Esophagus muscularis mucosa (tissue), 4 donors: ENCODE measurements around the gene ERGIC1. TPM values are rescaled to one million over a fixed set of nuclear protein-coding genes. Genes with fewer than 3 reads are reported as not detected.

Source experiments
- DNase-seq: peaks from one replicate; pipeline ENCODE4 v3.0.0-alpha.2; 2017; ENCODE audit errors: extremely low spot score
- H3K27ac ChIP-seq, 4 donors: fragments of 200-600 bp; sonication (generic); replicated peaks in 1 of 4; 1 replicate in 3 of 4; 2 replicates in 1 of 4; pipeline ENCODE4 v1.5.1; 2016 to 2019; ENCODE audit warnings: mild to moderate bottlenecking in 1 of 4
- H3K27me3 ChIP-seq, 4 donors: fragments of 200-600 bp; sonication (generic); one replicate each; pipeline versions ENCODE4 v1.5.1 to v1.6.0; 2016 to 2019
- H3K36me3 ChIP-seq, 4 donors: fragments of 200-600 bp; sonication (generic); one replicate each; pipeline ENCODE4 v1.5.1; 2016 to 2019
- H3K4me1 ChIP-seq, 4 donors: fragments of 200-600 bp; sonication (generic); one replicate each; pipeline ENCODE4 v1.5.1; 2016 to 2019
- H3K4me3 ChIP-seq, 4 donors: fragments of 200-600 bp; sonication (generic); 1 replicate in 2 of 4; 2 replicates in 2 of 4; pipeline ENCODE4 v1.5.1; 2016 to 2019; ENCODE audit warnings: mild to moderate bottlenecking in 4 of 4, moderate library complexity in 1 of 4
- H3K9me3 ChIP-seq, 4 donors: fragments of 200-600 bp; sonication (generic); 1 replicate in 3 of 4; 2 replicates in 1 of 4; pipeline ENCODE4 v1.5.1; 2016 to 2019
- EP300 ChIP-seq: sonication (generic); formaldehyde crosslinking; IDR thresholded peaks from one replicate; pipeline ENCODE4 v1.6.1; 2017; ENCODE audit warnings: antibody characterized with exemption
- POLR2A ChIP-seq: fragments of 450-650 bp; IDR thresholded peaks from one replicate; pipeline ENCODE4 v1.6.1; 2017; ENCODE audit warnings: antibody characterized with exemption, moderate library complexity, mild to moderate bottlenecking, low read depth
- POLR2AphosphoS5 ChIP-seq, 2 donors: sonication (generic); formaldehyde crosslinking; IDR thresholded peaks; one replicate each; pipeline ENCODE4 v1.6.1; 2017; ENCODE audit warnings: antibody characterized with exemption in 2 of 2
- WGBS: methylation state at CpG from one replicate; pipeline ENCODE4 v1.1.5; 2018; 5-methylcytosine and 5-hydroxymethylcytosine counted together
- intact Hi-C: fragments of 100-400 bp; cut with DNase I; formaldehyde crosslinking; loops from one replicate; pipeline ENCODE4 v1.15.1; 2023
- total RNA-seq, 4 donors: library from RNA; depleted of rRNA; stranded (reverse); fragments of >200 nt; gene quantifications; one replicate each; pipeline versions ENCODE4 v1.1.0 to v1.2.1, GENCODE V29; 2016
- TF ChIP-seq, protein P1 (sequence below), 3 experiments: fragments of 200-600 bp in 2 of 3; fragments of 450-650 bp in 1 of 3; sonication (generic) in 2 of 3; IDR thresholded peaks; one replicate each; pipeline ENCODE4 v1.5.1; 2017 to 2019; ENCODE audit warnings: antibody characterized with exemption in 3 of 3, mild to moderate bottlenecking in 2 of 3, moderate library complexity in 1 of 3

The ERGIC1 gene
- total RNA-seq, 4 donors from 2014 or later, result 105 to 161 (median 145) TPM

DNA sequence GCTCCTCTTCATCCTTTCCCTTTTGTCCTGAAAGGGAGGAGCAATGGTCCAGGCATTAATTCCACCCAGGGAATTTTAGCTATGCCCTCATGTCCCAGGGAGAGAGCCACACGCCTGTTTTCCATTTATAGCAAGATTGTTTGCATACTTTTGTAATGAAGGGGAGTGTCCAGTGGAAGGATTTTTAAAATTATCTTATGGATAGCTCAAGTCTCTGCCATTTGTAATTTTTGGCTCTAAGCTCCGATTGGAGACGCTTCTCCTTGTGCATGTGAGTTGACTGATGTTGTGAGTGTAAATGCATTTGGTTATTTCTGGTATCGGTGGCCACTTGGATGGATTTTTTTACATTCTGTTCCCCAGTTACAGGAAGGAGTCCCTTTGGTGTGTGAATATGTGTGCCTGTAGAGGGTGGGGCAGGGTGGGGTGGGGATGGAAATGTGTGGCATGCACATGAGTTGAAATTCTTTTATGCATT, 118.0 kb downstream of the ERGIC1 start:
- intact Hi-C loops, result no loop called here
- Histone ChIP-seq H3K4me1 (peaks cover 8 to 51% (median 15%) of the 10 kb centered on the region in 4 donors), H3K4me3 (no peak overlapping the region), H3K9me3 (no peaks in the 10 kb centered on the region), H3K27me3 (no peaks in the 10 kb centered on the region), H3K27ac (peak overlapping the region in 3 of 4 donors; percentile 68 to 79 (median 73)), H3K36me3 (peaks cover 0 to 33% (median 25%) of the 10 kb centered on the region in 4 donors)
- TF ChIP-seq POLR2AphosphoS5 (IDR thresholded peaks at IDR 0.05), result peak; percentile 9 to 57
- TF ChIP-seq POLR2A, result no peak
- no peak for DNase-seq
- 62% methylated on average over 4 of the region's 4 CpGs for WGBS

DNA sequence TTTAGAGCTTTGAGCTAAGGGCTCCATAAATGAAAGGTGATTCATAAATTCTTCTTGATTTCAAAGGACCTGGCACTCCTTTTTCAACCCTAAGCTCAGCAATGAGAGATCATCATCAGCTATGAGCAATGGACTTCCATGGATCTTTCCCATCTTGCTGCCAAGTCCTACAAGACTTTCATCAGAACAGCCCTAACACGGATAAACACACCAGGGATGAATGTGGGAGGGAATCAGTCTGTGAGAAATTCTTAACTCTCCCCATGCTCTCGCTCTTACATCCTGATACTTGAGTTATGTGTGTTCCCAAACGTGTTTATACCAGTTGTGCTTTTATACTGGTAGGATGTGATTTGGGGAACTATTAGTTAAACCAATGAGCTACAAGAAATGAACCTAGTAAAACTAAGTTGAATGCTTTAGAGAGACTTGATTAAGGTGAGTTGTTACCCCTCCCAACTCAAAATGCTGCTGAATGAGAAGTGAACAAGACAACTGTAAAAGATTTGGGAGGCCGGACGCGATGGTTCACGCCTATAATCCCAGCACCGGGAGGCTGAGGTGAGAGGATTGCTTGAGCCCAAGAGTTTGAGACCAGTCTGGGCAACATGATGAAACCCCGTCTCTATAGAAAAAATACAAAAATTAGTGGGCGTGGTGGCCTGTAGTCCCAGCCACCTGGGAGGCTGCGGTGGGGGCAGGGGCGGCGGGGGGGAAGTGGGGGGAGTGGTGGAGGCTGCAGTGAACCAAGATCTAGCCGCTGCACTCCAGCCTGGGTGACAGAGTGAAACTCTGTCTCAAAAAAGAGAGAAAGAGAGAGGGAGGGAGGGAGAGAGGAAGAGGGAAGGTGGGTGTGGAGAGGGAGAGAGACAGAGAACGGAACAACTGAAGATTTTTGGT, 120.0 kb downstream of the ERGIC1 start:
- no peaks in the 10 kb centered on the region for H3K27me3 ChIP-seq
- WGBS, result 64% methylated on average over 15 of the region's 15 CpGs
- H3K4me3 ChIP-seq, result peak overlapping the region in 2 of 4 donors; percentile 4 to 9
- TF ChIP-seq EP300 (no peak), POLR2AphosphoS5 (IDR thresholded peaks at IDR 0.05) (peak; percentile 25 to 74)
- H3K9me3 ChIP-seq, result no peaks in the 10 kb centered on the region
- intact Hi-C loops, result no loop called here
- H3K27ac ChIP-seq, result peak overlapping the region; percentile 55 to 79 (median 70)
- H3K4me1 ChIP-seq, result peaks cover 10 to 67% (median 22%) of the 10 kb centered on the region in 4 donors
- no peak for DNase-seq
- peaks cover 0 to 23% (median 17%) of the 10 kb centered on the region in 4 donors for H3K36me3 ChIP-seq

DNA sequence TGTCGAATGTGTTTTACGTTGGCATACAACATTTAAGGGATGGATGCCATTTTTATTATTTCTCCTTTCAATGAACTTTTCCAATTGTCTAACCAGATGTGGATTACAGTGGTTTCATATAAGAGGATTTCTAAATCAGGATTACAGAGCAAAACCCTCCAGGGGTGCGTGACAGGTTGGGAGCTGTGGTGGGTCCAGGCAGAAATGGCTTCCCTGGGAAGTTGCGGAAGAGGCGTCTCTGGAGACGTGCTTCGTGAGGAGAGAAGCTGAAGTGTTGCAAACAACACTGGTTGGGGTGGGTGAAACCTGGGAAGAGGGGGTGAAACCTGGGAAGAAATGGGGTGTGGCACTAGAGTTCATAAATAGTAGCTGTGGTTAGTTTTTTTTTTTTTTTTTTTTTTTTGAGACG, 120.7 kb downstream of the ERGIC1 start:
- peaks cover 10 to 70% (median 25%) of the 10 kb centered on the region in 4 donors for H3K4me1 ChIP-seq
- no peak for DNase-seq
- H3K36me3 ChIP-seq, result peaks cover 0 to 23% (median 16%) of the 10 kb centered on the region in 4 donors
- intact Hi-C loops, result no loop called here
- H3K9me3 ChIP-seq, result no peaks in the 10 kb centered on the region
- no peak overlapping the region for H3K4me3 ChIP-seq
- TF ChIP-seq, protein P1, sequence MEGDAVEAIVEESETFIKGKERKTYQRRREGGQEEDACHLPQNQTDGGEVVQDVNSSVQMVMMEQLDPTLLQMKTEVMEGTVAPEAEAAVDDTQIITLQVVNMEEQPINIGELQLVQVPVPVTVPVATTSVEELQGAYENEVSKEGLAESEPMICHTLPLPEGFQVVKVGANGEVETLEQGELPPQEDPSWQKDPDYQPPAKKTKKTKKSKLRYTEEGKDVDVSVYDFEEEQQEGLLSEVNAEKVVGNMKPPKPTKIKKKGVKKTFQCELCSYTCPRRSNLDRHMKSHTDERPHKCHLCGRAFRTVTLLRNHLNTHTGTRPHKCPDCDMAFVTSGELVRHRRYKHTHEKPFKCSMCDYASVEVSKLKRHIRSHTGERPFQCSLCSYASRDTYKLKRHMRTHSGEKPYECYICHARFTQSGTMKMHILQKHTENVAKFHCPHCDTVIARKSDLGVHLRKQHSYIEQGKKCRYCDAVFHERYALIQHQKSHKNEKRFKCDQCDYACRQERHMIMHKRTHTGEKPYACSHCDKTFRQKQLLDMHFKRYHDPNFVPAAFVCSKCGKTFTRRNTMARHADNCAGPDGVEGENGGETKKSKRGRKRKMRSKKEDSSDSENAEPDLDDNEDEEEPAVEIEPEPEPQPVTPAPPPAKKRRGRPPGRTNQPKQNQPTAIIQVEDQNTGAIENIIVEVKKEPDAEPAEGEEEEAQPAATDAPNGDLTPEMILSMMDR (IDR thresholded peaks at IDR 0.05), result no peak
- TF ChIP-seq EP300 (no peak), POLR2A (no peak), POLR2AphosphoS5 (IDR thresholded peaks at IDR 0.05) (no peak)
- no peaks in the 10 kb centered on the region for H3K27me3 ChIP-seq
- 75% methylated on average over 8 of the region's 8 CpGs for WGBS
- H3K27ac ChIP-seq, result peak overlapping the region; percentile 55 to 79 (median 70)

DNA sequence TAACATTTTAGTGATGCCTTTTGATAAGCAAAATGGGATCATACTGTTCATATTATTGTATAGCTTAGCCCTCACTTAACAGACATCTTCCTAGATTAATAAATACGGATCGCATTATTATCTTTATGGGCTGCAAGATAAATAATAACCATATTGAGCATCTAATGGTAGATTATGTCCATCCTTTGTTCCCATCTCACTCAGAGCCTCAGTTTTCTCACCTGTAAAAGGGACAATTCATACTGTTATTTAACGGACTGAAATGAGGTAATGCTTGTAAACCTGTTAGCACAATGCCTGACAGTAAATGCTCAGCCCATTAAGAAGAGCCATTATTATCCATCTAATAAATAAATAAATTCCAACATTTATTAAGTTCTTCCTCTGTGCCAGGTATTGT, 122.2 kb downstream of the ERGIC1 start:
- peaks cover 0 to 13% (median 7%) of the 10 kb centered on the region in 4 donors for H3K36me3 ChIP-seq
- intact Hi-C loops, result no loop called here
- H3K4me3 ChIP-seq, result no peak overlapping the region
- no peaks in the 10 kb centered on the region for H3K27me3 ChIP-seq
- peak overlapping the region in 3 of 4 donors; percentile 68 to 79 (median 73) for H3K27ac ChIP-seq
- WGBS, result 85% methylated on average over 3 of the region's 3 CpGs
- DNase-seq, result no peak
- peaks cover 18 to 80% (median 40%) of the 10 kb centered on the region in 4 donors for H3K4me1 ChIP-seq
- TF ChIP-seq, protein P1 (IDR thresholded peaks at IDR 0.05), result no peak
- TF ChIP-seq POLR2AphosphoS5 (IDR thresholded peaks at IDR 0.05) (no peak), EP300 (no peak), POLR2A (no peak)
- H3K9me3 ChIP-seq, result no peaks in the 10 kb centered on the region

DNA sequence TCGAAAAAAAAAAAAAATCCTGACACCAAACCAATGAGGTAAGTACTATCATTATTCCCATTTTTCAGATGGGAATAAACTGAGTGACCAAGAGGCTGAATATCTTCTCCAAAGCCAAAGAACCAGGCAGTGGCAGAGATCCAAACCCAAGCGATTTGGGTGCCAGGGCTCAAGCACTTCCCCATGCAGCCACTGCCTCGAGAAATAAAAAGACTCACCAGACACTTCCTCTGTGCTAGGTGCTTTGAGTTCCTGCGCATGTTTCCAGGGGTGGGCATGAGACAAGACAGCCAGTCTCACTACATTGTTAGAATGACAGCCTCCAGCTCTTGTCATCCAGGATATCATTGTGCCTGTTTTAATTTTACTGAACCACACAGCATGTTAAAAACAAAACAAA, 122.9 kb downstream of the ERGIC1 start:
- Histone ChIP-seq H3K4me1 (peaks cover 12 to 73% (median 39%) of the 10 kb centered on the region in 4 donors), H3K4me3 (no peak overlapping the region), H3K36me3 (peaks cover 0 to 13% (median 6%) of the 10 kb centered on the region in 4 donors), H3K27ac (peak overlapping the region in 3 of 4 donors; percentile 18 to 25 (median 24)), H3K9me3 (no peaks in the 10 kb centered on the region), H3K27me3 (no peaks in the 10 kb centered on the region)
- 73% methylated on average over 4 of the region's 4 CpGs for WGBS
- intact Hi-C loops, result no loop called here
- TF ChIP-seq EP300, result no peak
- TF ChIP-seq POLR2A, result no peak
- no peak for TF ChIP-seq POLR2AphosphoS5 (IDR thresholded peaks at IDR 0.05)
- TF ChIP-seq, protein P1 (IDR thresholded peaks at IDR 0.05), result no peak
- no peak for DNase-seq
